K562 (cell line): ENCODE measurements around the gene GAL. TPM values are rescaled to one million over a fixed set of nuclear protein-coding genes. Genes with fewer than 3 reads are reported as not detected.

Experiments used
- ATAC-seq: fragments of 200-7000 bp; cut with Tn5 transposase; 3 replicates; pipeline ENCODE4 v1.9.1; 2020; ENCODE audit warnings: moderate library complexity
- BruUV-seq: library from RNA; stranded (reverse); fragments of 400-500 nt; replicated peaks from 2 replicates; lab custom pipeline; 2021; lab: Mats Ljungman, UMichigan
- CTCF ChIA-PET: fragments of 300-600 bp; formaldehyde crosslinking; extraction: SDS; loops from one replicate; lab custom pipeline; 2021; ENCODE audit warnings: low intra/inter-chr PET ratio; lab: Yijun Ruan, JAX
- POLR2A ChIA-PET: fragments of 300-600, 350-650 bp; sonication (Branson Sonifier 250); formaldehyde crosslinking; extraction: SDS; loops from one replicate; lab custom pipeline; 2021; ENCODE audit warnings: antibody characterized with exemption, inconsistent platforms; lab: Yijun Ruan, JAX
- DNase-seq, 4 experiments: peaks; one replicate each; pipeline versions ENCODE4 v3.0.0 to v3.0.0-alpha.2; 2011 to 2018; ENCODE audit warnings: low spot score in 3 of 4, mixed read lengths in 3 of 4; ENCODE audit errors: extremely low read depth in 1 of 4
- FAIRE-seq: peaks from 2 replicates; lab custom pipeline; 2011; peaks lifted over from hg19 to GRCh38; lab: Jason Lieb, UNC
- H2AFZ ChIP-seq: 2 replicates; pipeline ENCODE4 v1.6.0; 2011; ENCODE audit warnings: low read depth, low read length, control low read depth, inconsistent platforms
- H3K27ac ChIP-seq: fragments of 200-600 bp; 3 replicates; pipeline ENCODE4 v1.8.0; 2011; ENCODE audit warnings: low read depth, mild to moderate bottlenecking, control low read depth, inconsistent platforms, low read length, moderate library complexity, mixed read lengths; ENCODE audit errors: extremely low read depth
- H3K27me3 ChIP-seq, 2 experiments: fragments of 300-600 bp in 1 of 2; 2 replicates in 1 of 2; 3 replicates in 1 of 2; pipeline versions ENCODE4 v1.6.0 to v1.8.0; 2011; ENCODE audit warnings: inconsistent platforms in 2 of 2, low read length in 2 of 2, mild to moderate bottlenecking in 1 of 2, mixed read lengths in 1 of 2, moderate library complexity in 1 of 2; ENCODE audit not compliant: control insufficient read depth in 2 of 2, insufficient read depth in 2 of 2
- H3K36me3 ChIP-seq: fragments of 300-600 bp; 3 replicates; pipeline ENCODE4 v1.8.0; 2011; ENCODE audit warnings: mild to moderate bottlenecking, low read length, inconsistent platforms; ENCODE audit not compliant: control insufficient read depth, insufficient read depth
- H3K4me1 ChIP-seq, 2 experiments: fragments of 200-600 bp in 1 of 2; replicated peaks in 1 of 2; 2 replicates in 1 of 2; 3 replicates in 1 of 2; pipeline versions ENCODE4 v1.5.1 to v1.8.0; 2011; ENCODE audit warnings: inconsistent platforms in 2 of 2, low read length in 2 of 2, mild to moderate bottlenecking in 1 of 2, mixed read lengths in 1 of 2, moderate library complexity in 1 of 2; ENCODE audit not compliant: control insufficient read depth in 2 of 2, insufficient read depth in 2 of 2
- H3K4me2 ChIP-seq: 2 replicates; pipeline ENCODE4 v1.6.1; 2011; ENCODE audit warnings: low read length, control low read depth, inconsistent platforms, mixed read lengths; ENCODE audit not compliant: insufficient read depth
- H3K4me3 ChIP-seq: fragments of 200-600 bp; sonication (generic), shearing (Covaris generic); 2 replicates; pipeline ENCODE4 v1.5.1; 2016; ENCODE audit warnings: control low read depth, inconsistent platforms
- H3K79me2 ChIP-seq: fragments of 200-600 bp; 3 replicates; pipeline ENCODE4 v1.8.0; 2011; ENCODE audit warnings: low read length, inconsistent platforms; ENCODE audit not compliant: control insufficient read depth, insufficient read depth
- H3K9ac ChIP-seq, 2 experiments: 2 replicates each; pipeline versions ENCODE4 v1.6.0 to v1.6.1; 2011; ENCODE audit warnings: low read depth in 2 of 2, low read length in 2 of 2, control low read depth in 1 of 2, inconsistent platforms in 1 of 2, mild to moderate bottlenecking in 1 of 2, mixed read lengths in 1 of 2; ENCODE audit not compliant: insufficient read depth in 1 of 2
- H3K9me1 ChIP-seq: one replicate; pipeline ENCODE4 v1.6.0; 2011; ENCODE audit warnings: inconsistent platforms, mild to moderate bottlenecking, low read length, moderate library complexity; ENCODE audit not compliant: control insufficient read depth, insufficient read depth
- H3K9me3 ChIP-seq: replicated peaks from 2 replicates; pipeline ENCODE4 v1.5.1; 2011; ENCODE audit warnings: low read depth, low read length, inconsistent platforms; ENCODE audit not compliant: control insufficient read depth, insufficient read depth
- H4K20me1 ChIP-seq: replicated peaks from 2 replicates; pipeline ENCODE4 v1.6.1; 2011; ENCODE audit warnings: low read length, inconsistent platforms, mixed read lengths; ENCODE audit not compliant: control insufficient read depth, insufficient read depth
- ATF3 ChIP-seq, 2 experiments: fragments of 450-650 bp in 1 of 2; sonication (generic) in 1 of 2; formaldehyde crosslinking in 1 of 2; IDR thresholded peaks in 1 of 2; conservative IDR thresholded peaks in 1 of 2; 2 replicates each; pipeline versions ENCODE4 v1.6.1 to v1.8.1; 2016 to 2023; ENCODE audit warnings: mild to moderate bottlenecking in 2 of 2, moderate library complexity in 2 of 2, inconsistent platforms in 1 of 2, missing genetic modification reagents in 1 of 2
- CREM ChIP-seq: IDR thresholded peaks from 2 replicates; pipeline ENCODE4 v1.6.1; 2014; ENCODE audit warnings: antibody characterized with exemption, low read depth
- NR2C1 ChIP-seq, 2 experiments: fragments of 450-650 bp; IDR thresholded peaks; 2 replicates each; pipeline ENCODE4 v1.6.1; 2017; ENCODE audit warnings: mild to moderate bottlenecking in 2 of 2, antibody characterized with exemption in 1 of 2, inconsistent platforms in 1 of 2, missing compliant biosample characterization in 1 of 2, missing genetic modification characterization in 1 of 2
- WGBS: fragments of 100-300 bp; shearing (Covaris generic); methylation state at CpG from one replicate; pipeline ENCODE4 v1.1.6; 2016; ENCODE audit warnings: low coverage, mixed read lengths; ENCODE audit not compliant: insufficient coverage; ENCODE audit errors: missing lambda C conversion rate; 5-methylcytosine and 5-hydroxymethylcytosine counted together
- in situ Hi-C: fragments of 300-500 bp; cut with MboI; formaldehyde crosslinking; loops from 4 replicates; pipeline ENCODE4 v1.15.0; 2018; ENCODE audit warnings: inconsistent platforms, mixed read lengths
- intact Hi-C: fragments of 100-400 bp; cut with micrococcal nuclease; formaldehyde crosslinking; loops from 2 replicates; pipeline ENCODE4 v1.14.2; 2022
- polyA plus RNA-seq, 8 experiments: library from polyadenylated mRNA; depleted of rRNA in 4 of 8; stranded (reverse) in 5 of 8; unstranded in 3 of 8; fragments of >200 nt; fragmentation: Nextera tagmentation in 2 of 8; fragmentation: Illumina TruSeq in 1 of 8; extraction: Ambion mirVana in 2 of 8; extraction: Trizol in 1 of 8; gene quantifications; 2 replicates each; pipeline versions ENCODE4 v1.2.1 to v1.2.3, GENCODE V29; 2011 to 2014; ENCODE audit warnings: inconsistent platforms in 1 of 8, missing spikeins in 1 of 8
- total RNA-seq, 7 experiments: library from RNA; depleted of rRNA in 6 of 7; stranded (reverse); fragments of >200 nt in 6 of 7; fragmentation: Illumina TruSeq in 2 of 7; extraction: Trizol in 2 of 7; gene quantifications; 2 replicates each; pipeline versions ENCODE4 v1.2.1 to v1.2.3, GENCODE V29; 2011 to 2021; ENCODE audit warnings: low replicate concordance in 1 of 7

The GAL gene
- total and polyA plus RNA-seq, 9 of the 15 experiments (the other 6 are each of a cell fraction or from before 2014, with no cell fraction given) = 10.6 to 119 (median 36.3) TPM

DNA sequence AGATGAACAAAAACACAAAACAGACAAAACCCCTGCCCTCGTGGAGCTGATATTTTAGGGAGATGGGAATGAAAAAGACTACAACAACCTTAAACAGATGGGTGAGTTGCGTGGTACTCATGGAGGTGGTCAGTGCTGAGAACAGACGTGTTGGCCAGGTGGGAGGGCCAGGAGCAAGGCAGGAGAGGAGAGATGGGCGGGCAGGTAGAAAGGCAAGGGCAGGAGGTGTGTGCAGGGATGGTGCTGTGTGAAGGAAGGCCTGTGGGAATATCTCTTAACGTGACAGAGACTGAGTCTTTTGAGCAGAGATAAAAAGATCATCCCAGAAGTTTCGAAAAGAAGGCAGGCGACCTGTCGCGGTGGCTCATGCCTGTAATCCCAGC lies 7.0 kb downstream of the GAL start (continued):
- no peak for TF ChIP-seq CREM

- no peak overlapping the region for H3K9ac ChIP-seq
- DNase-seq = no peak
- no peaks in the 10 kb centered on the region for H4K20me1 ChIP-seq
- 66% methylated on average over 8 of the region's 10 CpGs for WGBS
- H3K9me1 ChIP-seq = no peaks in the 10 kb centered on the region
- TF ChIP-seq ATF3 (IDR thresholded peaks at IDR 0.05) (peak; percentile 47; the same call in 1 of the 2 replicates), ATF3 (CRISPR knock-in tag; conservative IDR thresholded peaks at IDR 0.05) (no peak), NR2C1 (IDR thresholded peaks at IDR 0.05) (no peak), NR2C1 (tag; IDR thresholded peaks at IDR 0.05) (no peak)
- TF ChIP-seq, all 486 proteins: peak for 1
- H3K9me3 ChIP-seq = peaks cover 7% of the 10 kb centered on the region; the same call in 1 of the 2 replicates
- no TSS peak for BruUV-seq
- intact Hi-C loops (no loop called here), in situ Hi-C loops (loop anchor here (25.0 kb wide), 1 partner anchor 1155 kb away; no protein-coding TSS in a partner anchor)
- peaks cover 0 to 7% of the 10 kb centered on the region in 2 experiments; a peak in 2 of 5 replicates for H3K4me1 ChIP-seq
- no peak for FAIRE-seq
- H3K4me2 ChIP-seq = no peak overlapping the region
- CTCF ChIA-PET = no interaction called here
- POLR2A ChIA-PET = interaction anchor here (0.7 to 1.0 kb wide), 4 partner anchors 8 to 1189 kb away, joined by 3 to 4 read pairs (median 4); partner anchors contain the start of gene GAL
- H3K27me3 ChIP-seq = peaks cover 0 to 3% of the 10 kb centered on the region in 2 experiments; a peak in 2 of 5 replicates
- no peaks in the 10 kb centered on the region for H3K79me2 ChIP-seq
- peaks cover 36% of the 10 kb centered on the region for H3K36me3 ChIP-seq
- H3K27ac ChIP-seq = no peak overlapping the region
- H2AFZ ChIP-seq = no peak overlapping the region
- no peak for ATAC-seq
- no peak overlapping the region for H3K4me3 ChIP-seq
Observed at GRCh38 chr11:68692115-68692514, 7.8 kb downstream of the GAL start.
